Stimulated activated CD8-positive, alpha-beta memory T cell treated with anti-CD3 and anti-CD28 coated beads, Interleukin-4, amount 100 ng/mL, for 24 hours (primary cell): ENCODE measurements around the gene GRM1.

Experiments used
- DNase-seq: peaks from one replicate; pipeline ENCODE4 v3.0.0-alpha.2; 2020; ENCODE audit warnings: low read depth

Gene GRM1

DNA sequence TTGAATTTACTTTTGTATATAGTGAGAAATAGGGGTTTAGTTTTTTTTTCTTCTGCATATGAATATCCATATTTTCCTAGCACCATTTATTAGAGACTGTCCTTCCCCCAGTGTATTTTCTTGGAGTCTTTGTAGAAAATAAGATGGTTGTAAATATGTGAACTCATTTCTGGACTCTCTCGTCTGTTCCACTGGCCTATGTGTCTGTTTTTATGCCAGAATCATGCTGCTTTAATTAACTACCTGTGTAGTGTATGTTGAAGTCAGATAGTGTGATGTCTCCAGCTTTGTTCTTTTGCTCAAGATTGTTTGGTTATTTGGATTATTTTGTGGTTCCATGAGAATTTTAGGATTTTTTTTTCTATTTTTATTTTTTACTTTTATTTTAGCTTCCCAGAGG, 338.2 kb downstream of the GRM1 start:
- DNase-seq: no peak

DNA sequence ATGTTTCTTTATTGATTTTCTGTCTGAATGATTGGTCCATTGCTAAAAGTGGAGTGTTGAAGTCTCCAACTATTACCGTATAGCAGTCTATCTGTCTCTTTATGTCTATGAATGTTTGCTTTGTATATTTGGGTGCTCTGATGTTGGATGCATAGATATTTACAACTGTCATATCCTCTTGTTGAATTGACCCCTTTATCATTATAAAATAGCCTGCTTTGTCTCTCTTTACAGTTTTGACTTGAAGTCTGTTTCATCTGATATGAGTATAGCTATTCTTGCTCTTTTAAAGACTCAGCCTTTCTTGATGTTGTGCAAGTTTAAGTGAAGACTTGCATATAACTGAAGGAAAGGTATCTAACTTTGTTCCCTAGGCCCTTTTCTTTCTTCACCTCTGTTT, 341.0 kb downstream of the GRM1 start:
- no peak for DNase-seq

GRCh38 chr6:146381486-146381885, 352.6 kb downstream of the GRM1 start:
- DNase-seq: no peak

GRCh38 chr6:146388736-146389364, 360.0 kb downstream of the GRM1 start:
- DNase-seq: no peak

DNA sequence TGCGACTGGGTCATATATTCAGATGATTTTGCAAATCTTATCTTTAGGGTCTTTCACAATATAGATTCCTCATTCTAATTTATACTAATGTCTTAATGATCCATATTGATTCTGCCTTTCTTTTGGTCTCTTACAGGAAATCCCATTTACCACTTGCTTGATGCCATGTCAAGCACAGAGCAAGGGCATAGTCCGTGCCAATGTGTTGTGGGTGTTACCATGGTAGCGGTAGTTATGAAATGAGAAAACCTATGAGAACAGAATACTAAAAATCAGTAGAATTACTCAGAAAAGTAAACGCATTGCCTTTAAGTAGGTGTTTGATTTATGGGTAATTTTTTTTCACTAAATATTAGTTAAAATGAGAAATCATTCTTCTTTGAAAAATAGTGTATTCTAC, 360.9 kb downstream of the GRM1 start:
- DNase-seq: no peak

DNA sequence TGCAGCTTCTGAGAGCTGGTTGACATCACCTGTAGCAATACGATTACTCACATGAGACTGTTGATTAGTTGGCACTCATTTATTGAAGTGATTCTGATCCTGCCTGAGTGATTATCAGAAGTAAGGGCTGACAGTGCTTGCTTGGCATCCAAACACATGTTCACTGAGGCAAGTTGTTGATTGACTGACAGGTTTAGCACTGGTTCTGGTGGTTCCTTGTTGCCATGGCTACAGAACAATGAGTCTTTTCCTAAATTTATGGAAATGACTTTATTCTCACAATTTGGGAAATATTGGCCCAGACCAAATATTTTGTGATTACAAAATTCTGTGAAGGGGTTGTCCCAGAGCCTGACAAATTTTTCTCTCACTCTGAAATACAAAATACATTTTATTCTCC, 368.8 kb downstream of the GRM1 start:
- no peak for DNase-seq

- DNase-seq: no peak
Measured at GRCh38 chr6:146402476-146402875, 373.6 kb downstream of the GRM1 start.

- no peak for DNase-seq
Measured at GRCh38 chr6:146408583-146408982, 379.7 kb downstream of the GRM1 start.

DNA sequence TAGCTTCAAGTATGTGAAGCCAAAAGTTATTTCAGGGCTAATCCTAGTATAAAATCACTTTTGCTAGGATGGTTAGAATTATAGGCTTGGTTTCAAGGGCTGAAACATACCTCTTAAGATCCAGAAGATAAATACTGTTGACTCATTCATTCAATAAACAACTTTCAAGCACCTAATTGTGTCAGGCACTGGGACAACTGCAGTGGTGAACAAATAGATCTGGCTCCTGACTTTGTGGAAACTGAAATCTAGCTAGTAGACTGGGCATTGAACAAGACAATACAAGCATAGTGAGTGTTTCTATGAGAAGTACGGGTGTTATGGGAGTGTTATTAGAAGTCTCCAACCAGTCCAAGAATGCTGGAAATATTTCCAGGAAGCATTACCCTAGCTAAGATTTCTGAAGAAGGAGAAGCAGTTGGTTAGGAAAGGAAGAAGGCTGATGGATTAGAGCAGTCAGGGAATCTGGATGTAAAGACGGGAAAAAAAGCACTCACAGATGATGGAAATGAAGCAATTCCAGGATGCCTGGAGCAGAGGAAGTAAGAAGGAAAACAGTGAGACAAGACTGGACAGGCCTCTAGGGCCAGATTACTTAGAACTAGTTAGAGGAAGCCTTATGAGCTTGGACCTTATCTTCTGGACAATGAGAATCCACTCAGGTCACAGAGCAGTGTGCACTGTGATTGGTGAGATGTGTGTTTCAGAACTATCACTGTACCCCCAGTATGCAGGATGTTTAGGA, 382.2 kb downstream of the GRM1 start:
- no peak for DNase-seq

DNA sequence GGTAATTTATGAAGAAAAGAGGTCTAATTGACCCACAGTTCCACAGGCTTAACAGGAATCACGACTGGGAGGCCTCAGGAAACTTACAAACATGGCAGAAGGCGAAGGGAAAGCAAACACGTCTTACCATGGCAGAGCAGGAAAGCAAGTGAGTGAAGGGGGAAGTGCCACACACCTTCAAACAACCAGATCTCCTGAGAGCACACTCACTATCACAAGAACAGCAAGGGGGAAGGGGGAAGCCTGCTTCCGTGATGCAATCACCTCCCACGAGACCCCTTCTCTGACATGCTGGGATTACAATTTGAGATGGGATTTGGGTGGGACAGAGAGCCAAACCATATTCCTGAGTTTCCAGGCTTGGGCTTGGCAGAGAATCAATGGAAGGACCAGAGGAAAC, 390.7 kb downstream of the GRM1 start:
- DNase-seq: no peak

- no peak for DNase-seq
Measured at GRCh38 chr6:146420255-146420654, 391.4 kb downstream of the GRM1 start.

DNA sequence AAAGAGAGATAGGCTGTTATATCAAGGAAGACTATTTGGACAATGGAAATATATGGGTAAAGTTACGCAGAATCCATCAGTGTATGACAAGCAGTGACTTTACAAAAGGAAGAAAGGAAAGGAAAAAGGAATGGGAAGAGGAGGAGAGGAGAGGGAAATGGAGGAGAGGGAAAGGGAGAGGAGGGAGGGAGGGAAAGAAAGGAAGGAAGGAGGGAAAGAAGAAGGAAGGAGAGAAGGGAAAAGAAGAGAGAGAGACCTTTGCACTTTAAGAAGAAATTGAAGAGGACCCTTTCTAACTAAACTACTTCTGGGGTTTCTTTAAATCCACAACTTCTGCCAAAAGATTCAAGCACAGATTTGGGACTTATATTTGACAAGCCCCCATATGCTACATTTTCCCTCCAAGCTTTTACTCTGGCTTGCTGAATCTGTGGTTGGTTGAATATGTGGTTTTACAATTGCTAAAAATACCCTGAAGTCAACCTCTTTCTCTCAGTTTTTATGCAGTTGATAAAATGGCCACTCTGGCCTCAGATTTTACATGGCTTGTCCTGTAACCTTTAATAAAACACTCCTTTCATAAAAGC, 394.0 kb downstream of the GRM1 start:
- no peak for DNase-seq

- no peak for DNase-seq
Measured at GRCh38 chr6:146423452-146423851, 394.6 kb downstream of the GRM1 start.

DNA sequence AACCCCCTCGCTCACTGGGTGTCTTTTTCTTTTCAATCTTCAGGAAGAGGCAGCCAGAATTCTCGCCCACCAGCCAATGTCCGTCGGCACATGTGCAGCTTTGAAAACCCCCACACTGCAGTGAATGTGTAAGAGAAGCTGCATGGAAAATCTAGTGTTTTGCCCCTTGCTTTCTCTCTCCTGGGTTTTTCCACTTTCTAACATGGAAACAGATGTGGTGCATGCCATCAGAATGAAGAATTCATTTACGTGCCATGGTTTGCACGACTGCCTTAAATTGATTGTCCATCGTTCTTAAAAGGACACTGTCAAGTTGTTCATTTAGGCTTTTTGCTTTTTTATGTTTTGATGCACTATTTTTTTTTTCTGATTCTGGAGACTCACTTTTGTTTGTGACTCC, 397.7 kb downstream of the GRM1 start:
- no peak for DNase-seq

GRCh38 chr6:146429831-146430230, 401.0 kb downstream of the GRM1 start:
- no peak for DNase-seq

GRCh38 chr6:146433881-146434731, 405.2 kb downstream of the GRM1 start:
- DNase-seq: no peak

- no peak for DNase-seq
Measured at GRCh38 chr6:146434732-146435390, 406.0 kb downstream of the GRM1 start.

DNA sequence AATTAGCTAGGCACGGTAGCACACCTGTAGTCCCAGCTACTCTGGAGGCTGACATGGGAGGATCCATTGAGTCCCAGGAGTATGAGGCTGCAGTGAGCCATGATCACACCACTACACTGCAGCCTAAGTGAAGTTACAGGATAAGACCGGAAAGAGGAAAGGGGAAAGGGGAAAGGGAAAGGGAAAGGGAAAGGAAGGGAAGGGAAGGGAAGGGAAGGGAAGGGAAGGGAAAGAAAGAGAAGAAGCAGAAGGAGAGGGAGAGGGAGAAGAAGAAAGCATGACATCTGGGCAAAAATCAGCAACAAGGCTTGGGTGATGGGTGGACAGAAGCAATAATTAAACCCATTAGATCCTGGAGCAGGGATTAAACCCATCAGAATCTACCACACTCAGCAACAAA, 413.0 kb downstream of the GRM1 start:
- no peak for DNase-seq

DNA sequence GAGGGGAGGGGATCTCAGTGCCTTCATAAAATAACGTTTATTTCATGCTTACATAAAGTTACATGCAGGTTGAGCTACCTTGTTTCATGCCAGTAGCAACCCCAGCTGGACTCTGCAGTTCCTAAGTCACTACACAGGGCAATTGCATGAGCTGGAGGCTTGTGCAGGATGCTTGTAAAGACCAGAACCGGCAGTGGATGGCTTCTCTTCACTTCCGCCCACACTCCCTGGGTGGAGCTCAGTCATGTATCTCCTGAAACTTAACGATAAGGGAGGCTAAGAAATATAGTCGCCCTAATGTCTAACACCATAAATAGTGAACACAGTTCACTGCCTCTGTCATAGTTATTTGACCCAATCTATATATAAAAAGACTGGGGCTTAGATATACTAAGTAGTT, 415.3 kb downstream of the GRM1 start:
- no peak for DNase-seq

DNA sequence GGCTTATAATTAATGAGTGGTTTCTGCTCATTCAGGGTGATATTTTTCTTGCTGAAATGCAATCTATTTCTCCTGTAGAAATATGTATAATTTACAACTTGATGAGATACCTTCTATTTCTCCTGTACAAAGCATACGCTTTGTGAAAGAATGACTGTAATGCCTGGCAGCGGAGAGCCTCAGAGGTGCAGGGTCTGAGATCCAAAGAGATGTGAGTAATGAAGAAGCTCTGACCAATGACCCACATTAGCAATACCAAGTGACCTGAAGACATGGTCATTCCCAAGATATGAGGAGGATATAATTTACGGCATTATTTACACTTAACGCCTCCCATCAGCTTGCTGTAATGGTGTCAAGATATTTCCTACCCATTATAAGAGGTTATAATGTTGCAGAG, 416.4 kb downstream of the GRM1 start:
- no peak for DNase-seq

- no peak for DNase-seq
Measured at GRCh38 chr6:146456886-146457285, 428.0 kb downstream of the GRM1 start.

DNA sequence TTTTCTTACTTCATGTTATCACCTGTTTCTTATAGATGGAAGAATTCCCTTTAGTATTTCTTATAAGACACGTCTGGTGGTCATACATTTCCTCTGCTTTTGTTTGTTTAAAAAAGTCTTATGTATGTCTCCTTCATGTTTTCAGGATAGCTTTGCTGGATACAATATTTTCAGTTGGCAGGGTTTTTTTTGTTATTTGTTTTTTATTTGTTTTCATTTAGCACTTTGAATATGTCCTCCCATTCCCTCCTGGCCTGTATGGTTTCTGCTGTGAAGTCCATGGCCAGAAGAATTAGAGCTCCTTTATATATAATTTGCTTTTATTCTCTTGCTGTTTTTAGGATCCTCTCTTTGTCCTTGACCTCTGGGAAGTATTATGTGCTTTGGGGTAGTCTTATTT, 432.1 kb downstream of the GRM1 start:
- no peak for DNase-seq
